Mesenchymal stem cell (in vitro differentiated cells and primary cell): Measurements from ENCODE around the gene MRM3.
"Not testable (repeated sequence)": the region's sequence is repeated elsewhere in the genome, so short reads cannot be mapped to it uniquely, and the experiment has no call there.

Experiments
- DNase-seq: peaks from one replicate; pipeline ENCODE4 v3.0.0-alpha.2; 2013
- H2AFZ ChIP-seq: one replicate; pipeline ENCODE4 v1.6.1; 2013; ENCODE audit warnings: low read depth, mild to moderate bottlenecking, control low read depth, inconsistent platforms, low read length, moderate library complexity
- H2AK5ac ChIP-seq: 2 replicates; pipeline ENCODE4 v1.6.1; 2013; ENCODE audit warnings: low read length, moderate library complexity, mild to moderate bottlenecking, inconsistent platforms; ENCODE audit not compliant: severe bottlenecking
- H2BK120ac ChIP-seq: one replicate; pipeline ENCODE4 v1.6.1; 2013; ENCODE audit warnings: low read depth, mild to moderate bottlenecking, inconsistent platforms, low read length, moderate library complexity
- H2BK12ac ChIP-seq, 2 experiments: one replicate each; pipeline ENCODE4 v1.6.1; 2013; ENCODE audit warnings: inconsistent platforms in 2 of 2, low read length in 2 of 2, mild to moderate bottlenecking in 2 of 2, moderate library complexity in 2 of 2, control low read depth in 1 of 2
- H2BK15ac ChIP-seq: one replicate; pipeline ENCODE4 v1.6.1; 2013; ENCODE audit warnings: mild to moderate bottlenecking, low read depth, inconsistent platforms; ENCODE audit not compliant: poor library complexity, severe bottlenecking
- H2BK5ac ChIP-seq: 2 replicates; pipeline ENCODE4 v1.6.1; 2013; ENCODE audit warnings: low read depth, mild to moderate bottlenecking, low read length, control low read depth, inconsistent platforms; ENCODE audit not compliant: poor library complexity, severe bottlenecking
- H3K14ac ChIP-seq, 2 experiments: one replicate each; pipeline ENCODE4 v1.6.1; 2013; ENCODE audit warnings: inconsistent platforms in 2 of 2, low read length in 2 of 2, control low read depth in 1 of 2, mild to moderate bottlenecking in 1 of 2, moderate library complexity in 1 of 2
- H3K18ac ChIP-seq, 2 experiments: one replicate each; pipeline ENCODE4 v1.6.1; 2013; ENCODE audit warnings: inconsistent platforms in 2 of 2, low read length in 2 of 2, control low read depth in 1 of 2, low read depth in 1 of 2, mild to moderate bottlenecking in 1 of 2
- H3K23ac ChIP-seq, 2 experiments: one replicate each; pipeline ENCODE4 v1.6.1; 2013; ENCODE audit warnings: inconsistent platforms in 2 of 2, low read length in 2 of 2, mild to moderate bottlenecking in 2 of 2, moderate library complexity in 2 of 2, control low read depth in 1 of 2
- H3K27ac ChIP-seq: 2 replicates; pipeline ENCODE4 v1.5.1; 2013; ENCODE audit warnings: mild to moderate bottlenecking, moderate library complexity, low read length, control low read depth, inconsistent platforms; ENCODE audit not compliant: poor library complexity, severe bottlenecking
- H3K27me3 ChIP-seq, 2 experiments: 2 replicates each; pipeline versions ENCODE4 v1.6.1 to v1.7.0; 2013; ENCODE audit warnings: low read length in 2 of 2, mild to moderate bottlenecking in 2 of 2, moderate library complexity in 2 of 2, control low read depth in 1 of 2, inconsistent platforms in 1 of 2; ENCODE audit not compliant: control insufficient read depth in 1 of 2, insufficient read depth in 1 of 2
- H3K36me3 ChIP-seq, 2 experiments: 2 replicates each; pipeline versions ENCODE4 v1.6.1 to v1.7.0; 2013; ENCODE audit warnings: low read length in 2 of 2, control low read depth in 1 of 2, inconsistent platforms in 1 of 2, low read depth in 1 of 2, mild to moderate bottlenecking in 1 of 2; ENCODE audit not compliant: insufficient read depth in 2 of 2, control insufficient read depth in 1 of 2
- H3K4ac ChIP-seq, 2 experiments: one replicate each; pipeline ENCODE4 v1.6.1; 2013; ENCODE audit warnings: inconsistent platforms in 2 of 2, low read length in 2 of 2, mild to moderate bottlenecking in 2 of 2, moderate library complexity in 2 of 2, control low read depth in 1 of 2, low read depth in 1 of 2
- H3K4me1 ChIP-seq: 2 replicates; pipeline ENCODE4 v1.6.1; 2013; ENCODE audit warnings: low read depth, low read length, control low read depth; ENCODE audit not compliant: control insufficient read depth, insufficient read depth
- H3K4me2 ChIP-seq: 2 replicates; pipeline ENCODE4 v1.6.1; 2013; ENCODE audit warnings: low read length, mild to moderate bottlenecking, inconsistent platforms; ENCODE audit not compliant: poor library complexity, severe bottlenecking
- H3K4me3 ChIP-seq, 2 experiments: 2 replicates each; pipeline versions ENCODE4 v1.5.1 to v1.7.0; 2013; ENCODE audit warnings: low read length in 2 of 2, mild to moderate bottlenecking in 2 of 2, control low read depth in 1 of 2, low read depth in 1 of 2; ENCODE audit not compliant: insufficient read depth in 1 of 2
- H3K79me1 ChIP-seq: replicated peaks from 2 replicates; pipeline ENCODE4 v1.6.1; 2013; ENCODE audit warnings: mild to moderate bottlenecking, control low read depth, low read length, inconsistent platforms; ENCODE audit not compliant: poor library complexity, severe bottlenecking
- H3K9ac ChIP-seq: 2 replicates; pipeline ENCODE4 v1.7.0; 2013; ENCODE audit warnings: mild to moderate bottlenecking, low read length, moderate library complexity
- H3K9me3 ChIP-seq: 2 replicates; pipeline ENCODE4 v1.7.0; 2013; ENCODE audit warnings: mild to moderate bottlenecking, low read length; ENCODE audit not compliant: control insufficient read depth
- H4K8ac ChIP-seq: one replicate; pipeline ENCODE4 v1.6.1; 2013; ENCODE audit warnings: inconsistent platforms, mild to moderate bottlenecking, low read length, moderate library complexity
- H4K91ac ChIP-seq: one replicate; pipeline ENCODE4 v1.6.1; 2013; ENCODE audit warnings: mild to moderate bottlenecking, low read length, inconsistent platforms
- WGBS: methylation state at CpG from one replicate; pipeline ENCODE4 v1.1.7; 2013; ENCODE audit warnings: mixed read lengths; 5-methylcytosine and 5-hydroxymethylcytosine counted together

MRM3 gene

GRCh38 chr17:804541-805435, 22.6 kb downstream of the MRM3 start:
- H3K4me2 ChIP-seq = no peak overlapping the region

GRCh38 chr17:805886-806285, 23.7 kb downstream of the MRM3 start:
- H3K9ac ChIP-seq, H3K9me3 ChIP-seq: not testable (repeated sequence)

More at GRCh38 chr17:804541-805435, 22.6 kb downstream of the MRM3 start:
- Histone ChIP-seq H3K9me3 (no peaks in the 10 kb centered on the region), H4K91ac (no peak overlapping the region), H2BK15ac (no peak overlapping the region), H3K4ac (no peak overlapping the region), H3K27me3 (peaks cover 0 to 7% of the 10 kb centered on the region in 2 experiments), H3K9ac (no peak overlapping the region), H3K79me1 (peaks cover 48% of the 10 kb centered on the region), H2BK120ac (no peak overlapping the region), H2BK5ac (no peak overlapping the region), H3K4me1 (peaks cover 31% of the 10 kb centered on the region), H2AFZ (no peak overlapping the region), H3K27ac (no peak overlapping the region), H2AK5ac (peak overlapping the region; percentile 6), H3K14ac (no peak overlapping the region), H4K8ac (no peak overlapping the region), H3K18ac (no peak overlapping the region), H2BK12ac (no peak overlapping the region), H3K36me3 (peaks cover 0 to 73% of the 10 kb centered on the region in 2 experiments), H3K23ac (no peak overlapping the region), H3K4me3 (no peak overlapping the region)
- DNase-seq = no peak
- WGBS = 95% methylated on average over 38 of the region's 41 CpGs

GRCh38 chr17:806346-806745, 24.2 kb downstream of the MRM3 start:
- no peak overlapping the region for H3K4ac ChIP-seq
- no peak overlapping the region for H2AK5ac ChIP-seq
- H3K27me3 ChIP-seq = peaks cover 0 to 4% of the 10 kb centered on the region in 2 experiments
- H3K4me2 ChIP-seq = no peak overlapping the region
- H3K9me3 ChIP-seq = no peaks in the 10 kb centered on the region
- H2BK15ac ChIP-seq = no peak overlapping the region
- peaks cover 36% of the 10 kb centered on the region for H3K4me1 ChIP-seq
- no peak overlapping the region for H2BK12ac ChIP-seq
- no peak overlapping the region for H4K8ac ChIP-seq
- no peak for DNase-seq
- no peak overlapping the region for H2AFZ ChIP-seq
- no peak overlapping the region for H3K27ac ChIP-seq
- no peak overlapping the region for H3K18ac ChIP-seq
- H2BK120ac ChIP-seq = no peak overlapping the region
- H3K14ac ChIP-seq = no peak overlapping the region
- no peak overlapping the region for H2BK5ac ChIP-seq
- no peak overlapping the region for H3K9ac ChIP-seq
- H3K36me3 ChIP-seq = peaks cover 0 to 64% of the 10 kb centered on the region in 2 experiments
- no peak overlapping the region for H3K23ac ChIP-seq
- WGBS = 90% methylated on average over 10 of the region's 13 CpGs
- peaks cover 47% of the 10 kb centered on the region for H3K79me1 ChIP-seq
- no peak overlapping the region for H4K91ac ChIP-seq
- H3K4me3 ChIP-seq = no peak overlapping the region

More at GRCh38 chr17:805886-806285, 23.7 kb downstream of the MRM3 start:
- not testable (repeated sequence) for H3K27ac ChIP-seq, H3K23ac ChIP-seq, H2BK5ac ChIP-seq, H4K91ac ChIP-seq, H3K4ac ChIP-seq, H2BK120ac ChIP-seq, H3K4me3 ChIP-seq, H3K18ac ChIP-seq, H2AFZ ChIP-seq, H3K14ac ChIP-seq, H3K27me3 ChIP-seq, H2BK12ac ChIP-seq, H2BK15ac ChIP-seq, DNase-seq, H3K4me2 ChIP-seq, H2AK5ac ChIP-seq, H4K8ac ChIP-seq
- 98% methylated on average over 11 of the region's 23 CpGs for WGBS
- peaks cover 47% of the 10 kb centered on the region for H3K79me1 ChIP-seq
- H3K36me3 ChIP-seq = peaks cover 0 to 66% of the 10 kb centered on the region in 2 experiments
- peaks cover 31% of the 10 kb centered on the region for H3K4me1 ChIP-seq

- Histone ChIP-seq H3K4me1 (peaks cover 37% of the 10 kb centered on the region), H3K4ac (no peak overlapping the region), H3K4me2 (no peak overlapping the region), H4K91ac (no peak overlapping the region), H3K27me3 (peaks cover 0 to 4% of the 10 kb centered on the region in 2 experiments), H2BK15ac (no peak overlapping the region), H2AK5ac (no peak overlapping the region), H3K18ac (no peak overlapping the region), H2BK120ac (no peak overlapping the region), H3K9me3 (no peaks in the 10 kb centered on the region), H4K8ac (peak overlapping the region; percentile 10), H2BK12ac (no peak overlapping the region), H2AFZ (no peak overlapping the region), H3K27ac (no peak overlapping the region), H3K4me3 (no peak overlapping the region), H3K9ac (no peak overlapping the region), H3K23ac (no peak overlapping the region), H3K36me3 (peaks cover 0 to 64% of the 10 kb centered on the region in 2 experiments), H2BK5ac (no peak overlapping the region), H3K14ac (no peak overlapping the region), H3K79me1 (peaks cover 47% of the 10 kb centered on the region)
- no peak for DNase-seq
- WGBS = 96% methylated on average over 28 of the region's 33 CpGs
Observed at GRCh38 chr17:806781-807522, 24.8 kb downstream of the MRM3 start.
